ENCODE results near the gene KAZALD1.

- TF ChIP-seq CTCF (IDR thresholded peaks at IDR 0.05) (no peak), POLR2A (IDR thresholded peaks at IDR 0.05) (no peak)
These were observed 29.9 kb downstream of the KAZALD1 start for GRCh38 chr10:101091546-101092290.
